ENCODE measurements around the gene ADCK1. TPM values are rescaled to one million over a fixed set of nuclear protein-coding genes. Genes with fewer than 3 reads are reported as not detected.

ADCK1 gene
- total RNA-seq, 1 experiment from 2014 or later: 12.2 TPM

DNA sequence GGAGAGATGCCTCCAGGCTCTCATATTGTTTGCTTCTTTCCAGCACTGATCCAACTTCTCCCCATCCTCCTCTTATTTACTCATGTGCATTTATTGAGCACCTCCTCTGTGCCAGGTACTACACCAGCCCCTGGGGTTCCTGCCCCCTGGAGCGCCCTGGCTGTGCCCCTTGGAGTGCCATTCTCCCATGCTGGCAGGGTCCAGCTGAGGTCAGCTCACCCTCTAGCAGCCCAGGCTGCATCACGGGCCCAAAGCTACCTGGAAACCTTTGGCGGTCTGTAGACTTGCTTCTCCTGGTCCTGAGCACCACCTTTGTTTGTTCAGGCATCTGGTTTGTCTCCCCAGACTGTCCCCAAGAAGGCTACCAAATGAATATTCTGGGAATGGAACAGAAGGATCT is 67.0 kb downstream of the ADCK1 start:
- no peak overlapping the region for H3K27ac Mint-ChIP-seq
- H3K36me3 Mint-ChIP-seq (ENCODE audit: insufficient read depth in 1 of 3, low read depth in 3 of 3): peaks cover 0 to 8% (median 0%) of the 10 kb centered on the region in 3 experiments; a peak in 2 of 7 replicates
- no peaks in the 10 kb centered on the region for H3K27me3 Mint-ChIP-seq (ENCODE audit: low read depth)
- WGBS (ENCODE audit: extremely low coverage, insufficient read length, low lambda C conversion rate): no CpG with 5 or more reads among the region's 3 CpGs
- Histone ChIP-seq H3K27ac (ENCODE audit: insufficient read length, low read depth, low read length) (no peak overlapping the region), H3K18ac (ENCODE audit: insufficient read length, low read depth, low read length) (no peak overlapping the region), H3K79me2 (ENCODE audit: insufficient read depth, low read length) (no peaks in the 10 kb centered on the region), H3K14ac (ENCODE audit: insufficient read depth, low read length) (no peak overlapping the region), H2BK12ac (ENCODE audit: insufficient read length, low read depth, low read length) (no peak overlapping the region), H3T11ph (ENCODE audit: low read length) (no peak overlapping the region), H3K4ac (ENCODE audit: low read depth, low read length) (no peak overlapping the region), H3K27me3 (ENCODE audit: insufficient read depth, low read length) (no peaks in the 10 kb centered on the region), H2BK120ac (ENCODE audit: low read depth, low read length, poor library complexity, severe bottlenecking) (no peak overlapping the region), H3K23me2 (ENCODE audit: insufficient read length, low read depth, low read length, poor library complexity, severe bottlenecking) (no peaks in the 10 kb centered on the region), H3K4me2 (ENCODE audit: insufficient read depth, insufficient read length, low read length) (no peak overlapping the region), H4K20me1 (ENCODE audit: control insufficient read depth, insufficient read depth, insufficient read length) (no peaks in the 10 kb centered on the region), H4K5ac (ENCODE audit: insufficient read length, low read depth, low read length) (no peak overlapping the region), H3K9ac (ENCODE audit: extremely low read depth, insufficient read length, low read length) (no peak overlapping the region), H4K91ac (ENCODE audit: insufficient read length, low read depth, low read length) (no peak overlapping the region), H2BK5ac (ENCODE audit: insufficient read length, low read length) (no peak overlapping the region), H3K56ac (ENCODE audit: insufficient read length, low read depth, low read length) (no peak overlapping the region), H3K4me1 (ENCODE audit: insufficient read depth, low read length) (no peaks in the 10 kb centered on the region), H3K79me1 (ENCODE audit: insufficient read depth, low read depth, low read length, poor library complexity, severe bottlenecking) (no peaks in the 10 kb centered on the region), H4K8ac (replicated peaks; ENCODE audit: insufficient read length, low read depth, low read length) (no peak overlapping the region), H2BK15ac (ENCODE audit: low read depth, low read length) (no peak overlapping the region), H2AK5ac (ENCODE audit: insufficient read length, low read length) (no peak overlapping the region), H3K9me3 (ENCODE audit: control insufficient read depth, low read depth, low read length) (no peaks in the 10 kb centered on the region), H2AFZ (ENCODE audit: low read length) (no peak overlapping the region), H2BK20ac (ENCODE audit: low read depth, low read length, poor library complexity, severe bottlenecking) (no peak overlapping the region), H3K23ac (ENCODE audit: insufficient read length, low read depth, low read length) (no peak overlapping the region)
- H3K9me3 Mint-ChIP-seq: peaks cover 0 to 6% of the 10 kb centered on the region in 2 experiments; a peak in 1 of 5 replicates
- H3K4me1 Mint-ChIP-seq: no peaks in the 10 kb centered on the region; a peak in 1 of 4 replicates
- TF ChIP-seq, protein P1, sequence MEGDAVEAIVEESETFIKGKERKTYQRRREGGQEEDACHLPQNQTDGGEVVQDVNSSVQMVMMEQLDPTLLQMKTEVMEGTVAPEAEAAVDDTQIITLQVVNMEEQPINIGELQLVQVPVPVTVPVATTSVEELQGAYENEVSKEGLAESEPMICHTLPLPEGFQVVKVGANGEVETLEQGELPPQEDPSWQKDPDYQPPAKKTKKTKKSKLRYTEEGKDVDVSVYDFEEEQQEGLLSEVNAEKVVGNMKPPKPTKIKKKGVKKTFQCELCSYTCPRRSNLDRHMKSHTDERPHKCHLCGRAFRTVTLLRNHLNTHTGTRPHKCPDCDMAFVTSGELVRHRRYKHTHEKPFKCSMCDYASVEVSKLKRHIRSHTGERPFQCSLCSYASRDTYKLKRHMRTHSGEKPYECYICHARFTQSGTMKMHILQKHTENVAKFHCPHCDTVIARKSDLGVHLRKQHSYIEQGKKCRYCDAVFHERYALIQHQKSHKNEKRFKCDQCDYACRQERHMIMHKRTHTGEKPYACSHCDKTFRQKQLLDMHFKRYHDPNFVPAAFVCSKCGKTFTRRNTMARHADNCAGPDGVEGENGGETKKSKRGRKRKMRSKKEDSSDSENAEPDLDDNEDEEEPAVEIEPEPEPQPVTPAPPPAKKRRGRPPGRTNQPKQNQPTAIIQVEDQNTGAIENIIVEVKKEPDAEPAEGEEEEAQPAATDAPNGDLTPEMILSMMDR (conservative IDR thresholded peaks at IDR 0.05): no peak
- H3K4me3 Mint-ChIP-seq: no peak overlapping the region
- DNase-seq: no peak
